ENCODE results near the gene PPM1J. TPM values are rescaled to one million over a fixed set of nuclear protein-coding genes. Genes with fewer than 3 reads are reported as not detected.

Gene PPM1J
- total and polyA plus RNA-seq, 2 donors from 2014 or later, result 2.0 to 3.4 TPM

GRCh38 chr1:112666946-112667345 is 48.2 kb downstream of the PPM1J start:
- intact Hi-C loops (cut with DNase I), result no loop called here
- Histone ChIP-seq H3K27me3 (ENCODE audit: control insufficient read depth, insufficient read depth, low read length) (no peaks in the 10 kb centered on the region), H3K9ac (ENCODE audit: low read length in 3 of 3) (no peak overlapping the region), H3K9me3 (ENCODE audit: control insufficient read depth in 2 of 3, insufficient read depth in 1 of 3, low read length in 3 of 3) (no peaks in the 10 kb centered on the region), H3K4me3 (ENCODE audit: low read length in 3 of 3) (no peak overlapping the region), H3K4me1 (ENCODE audit: control insufficient read depth in 2 of 3, insufficient read depth in 2 of 3, low read depth in 1 of 3, low read length in 3 of 3) (no peaks in the 10 kb centered on the region), H3K27ac (ENCODE audit: low read depth in 2 of 2, low read length in 2 of 2) (no peak overlapping the region), H3K36me3 (ENCODE audit: control insufficient read depth in 2 of 3, insufficient read depth in 3 of 3, low read length in 3 of 3) (peaks cover 9 to 33% (median 17%) of the 10 kb centered on the region in 3 donors)
- FAIRE-seq (no peak), DNase-seq (no peak)
- TF ChIP-seq CTCF (IDR thresholded peaks at IDR 0.05; ENCODE audit: borderline replicate concordance, extremely low read depth, insufficient read depth), result no peak

GRCh38 chr1:112665857-112666256 is 49.3 kb downstream of the PPM1J start:
- DNase-seq (no peak), FAIRE-seq (no peak)
- no peak for TF ChIP-seq CTCF (IDR thresholded peaks at IDR 0.05; ENCODE audit: borderline replicate concordance, extremely low read depth, insufficient read depth)
- no peak overlapping the region for H3K27ac ChIP-seq (ENCODE audit: low read depth in 2 of 2, low read length in 2 of 2)
- no peaks in the 10 kb centered on the region for H3K4me1 ChIP-seq (ENCODE audit: control insufficient read depth in 2 of 3, insufficient read depth in 2 of 3, low read depth in 1 of 3, low read length in 3 of 3)
- no peaks in the 10 kb centered on the region for H3K9me3 ChIP-seq (ENCODE audit: control insufficient read depth in 2 of 3, insufficient read depth in 1 of 3, low read length in 3 of 3)
- H3K9ac ChIP-seq (ENCODE audit: low read length in 3 of 3), result no peak overlapping the region
- intact Hi-C loops (cut with DNase I), result no loop called here
- H3K36me3 ChIP-seq (ENCODE audit: control insufficient read depth in 2 of 3, insufficient read depth in 3 of 3, low read length in 3 of 3), result peaks cover 12 to 43% (median 18%) of the 10 kb centered on the region in 3 donors
- H3K4me3 ChIP-seq (ENCODE audit: low read length in 3 of 3), result no peak overlapping the region
- H3K27me3 ChIP-seq (ENCODE audit: control insufficient read depth, insufficient read depth, low read length), result no peaks in the 10 kb centered on the region

Other genes starting within 250 kb of the PPM1J start
- gene WNT2B, start 206.4 kb downstream of the PPM1J start, total RNA-seq, result 4.7 TPM
- gene WNT2B, start 206.4 kb downstream of the PPM1J start, polyA plus RNA-seq (ENCODE audit: insufficient read depth, low read depth, low replicate concordance), result 0.75 TPM
- gene ST7L, start 96.2 kb downstream of the PPM1J start, total RNA-seq, result 20.6 TPM
- gene ST7L, start 96.2 kb downstream of the PPM1J start, polyA plus RNA-seq (ENCODE audit: insufficient read depth, low read depth, low replicate concordance), result 12.9 TPM
- 98.7 TPM for gene CAPZA1, start 95.5 kb downstream of the PPM1J start, total RNA-seq
- 40.3 TPM for gene CAPZA1, start 95.5 kb downstream of the PPM1J start, polyA plus RNA-seq (ENCODE audit: insufficient read depth, low read depth, low replicate concordance)
- 62.5 TPM for gene MOV10, start 40.7 kb downstream of the PPM1J start, total RNA-seq
- gene MOV10, start 40.7 kb downstream of the PPM1J start, polyA plus RNA-seq (ENCODE audit: insufficient read depth, low read depth, low replicate concordance), result 60.6 TPM
- gene RHOC, start 8.2 kb downstream of the PPM1J start, total RNA-seq, result 270 TPM
- gene RHOC, start 8.2 kb downstream of the PPM1J start, polyA plus RNA-seq (ENCODE audit: insufficient read depth, low read depth, low replicate concordance), result 501 TPM
- gene SLC16A1, start 240.9 kb upstream of the PPM1J start, total RNA-seq, result 8.7 TPM
- 9.7 TPM for gene SLC16A1, start 240.9 kb upstream of the PPM1J start, polyA plus RNA-seq (ENCODE audit: insufficient read depth, low read depth, low replicate concordance)

All from kidney (tissue), 14 donors.